Middle frontal gyrus (tissue), 1 donor: ENCODE measurements around the gene SMG5.

Experiments
- DNase-seq: peaks from one replicate; pipeline ENCODE4 v3.0.0-alpha.2; 2015; ENCODE audit warnings: low spot score; ENCODE audit errors: extremely low spot score

The SMG5 gene

GRCh38 chr1:156212833-156213643, 69.6 kb downstream of the SMG5 start, which contains the start of gene PMF1:
Gene PMF1 (plus strand): TSS chr1:156213007. CDS start chr1:156213016, 9 bp downstream.
- peak; percentile 96 for DNase-seq

GRCh38 chr1:156212130-156212529, 70.5 kb downstream of the SMG5 start:
- DNase-seq = no peak

GRCh38 chr1:156211243-156211642, 71.4 kb downstream of the SMG5 start:
- no peak for DNase-seq

GRCh38 chr1:156204686-156205085, 77.9 kb downstream of the SMG5 start:
- no peak for DNase-seq

- DNase-seq = no peak
Measured at GRCh38 chr1:156203331-156203730, 79.3 kb downstream of the SMG5 start.

- no peak for DNase-seq
Measured at GRCh38 chr1:156200044-156200443, 82.6 kb downstream of the SMG5 start.
